NOMO-1 treated with DMSO at 0.1 percent for 48 hours (cell line): Measurements from ENCODE around the gene CALHM3.
"Not testable (repeated sequence)": the region's sequence is repeated elsewhere in the genome, so short reads cannot be mapped to it uniquely, and the experiment has no call there.

Experiments used
- DNase-seq: peaks from one replicate; lab custom pipeline; 2025; ENCODE audit not compliant: unreplicated experiment; lab: John Stamatoyannopoulos, UW

CALHM3 gene

GRCh38 chr10:103502849-103503660, 24.0 kb upstream of the CALHM3 start:
- no peak for DNase-seq

GRCh38 chr10:103501186-103501585, 22.1 kb upstream of the CALHM3 start:
- no peak for DNase-seq

DNA sequence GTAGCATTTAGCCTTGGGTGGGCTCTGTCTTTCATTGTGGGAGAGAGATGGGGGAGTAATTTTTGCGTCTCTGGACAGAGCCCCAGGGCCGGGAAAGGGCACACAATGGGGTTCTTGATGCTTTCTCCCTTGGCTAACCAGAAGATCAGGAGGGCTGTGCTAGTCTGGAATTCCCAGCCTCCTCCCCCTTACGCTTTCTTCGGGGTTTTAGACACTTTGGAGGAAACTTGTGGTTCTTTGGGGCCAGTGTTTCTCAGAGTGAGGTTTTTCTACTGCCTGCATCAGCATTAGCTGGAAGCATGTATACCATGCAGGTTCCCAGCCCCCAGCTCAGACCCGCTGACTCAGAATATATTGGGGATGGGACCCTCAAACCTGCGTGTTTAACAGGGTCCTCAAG, 21.4 kb upstream of the CALHM3 start:
- no peak for DNase-seq

DNA sequence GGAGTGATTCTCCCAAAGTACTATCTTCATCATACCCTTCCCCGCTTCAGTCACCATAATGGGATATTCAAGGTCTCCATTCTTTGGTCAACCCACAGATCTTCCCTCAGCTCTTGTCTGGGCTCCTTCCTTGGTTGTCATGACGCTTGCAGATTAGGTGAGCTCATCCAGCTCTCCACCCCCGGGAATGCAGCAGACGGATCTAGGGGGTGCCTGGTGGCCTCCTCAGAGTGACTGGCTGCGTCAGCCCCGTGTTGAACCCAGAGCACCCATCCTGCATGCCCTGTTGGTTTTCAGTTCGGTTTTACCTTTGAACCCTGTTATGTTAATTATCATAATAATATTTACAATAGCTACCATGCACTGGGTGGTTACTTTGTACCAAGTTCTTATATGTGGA, 20.8 kb upstream of the CALHM3 start:
- no peak for DNase-seq

GRCh38 chr10:103498936-103499638, 20.0 kb upstream of the CALHM3 start:
- DNase-seq = no peak

DNA sequence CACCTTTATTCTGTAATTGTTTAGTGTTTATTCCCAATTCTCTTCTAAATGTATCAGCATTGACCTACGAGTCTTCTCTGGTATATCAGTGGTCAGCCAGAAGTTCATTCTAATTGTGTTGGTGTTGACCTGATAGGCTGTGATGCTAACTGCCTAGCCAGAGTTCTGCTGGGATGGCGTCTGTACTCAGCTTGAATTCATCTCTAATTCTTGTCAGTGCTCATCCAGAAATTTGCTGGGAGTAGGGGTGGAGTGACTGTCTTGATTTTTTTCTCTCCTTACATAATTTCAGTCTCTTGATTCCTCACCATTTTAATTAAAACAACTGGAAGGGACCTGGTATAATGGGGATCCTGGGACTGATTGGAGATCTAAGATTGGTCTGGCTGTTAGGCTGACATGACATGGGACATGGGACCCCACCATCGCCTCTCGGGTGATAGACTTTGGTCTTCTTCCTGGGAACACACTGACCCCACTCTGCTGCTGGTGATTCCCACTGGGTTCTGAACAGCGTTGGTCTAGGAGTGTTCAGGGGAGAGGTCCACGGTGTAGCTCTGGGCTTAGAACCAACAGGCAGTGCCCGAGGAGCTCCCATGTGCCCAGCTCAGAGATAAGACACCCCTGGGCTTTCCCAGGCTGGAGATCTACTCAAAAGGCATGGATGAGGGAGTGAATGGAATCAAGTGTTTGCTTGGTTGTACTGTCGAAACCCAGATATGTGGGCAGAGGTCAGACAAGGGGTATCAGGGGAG, 18.3 kb upstream of the CALHM3 start:
- DNase-seq = no peak

DNA sequence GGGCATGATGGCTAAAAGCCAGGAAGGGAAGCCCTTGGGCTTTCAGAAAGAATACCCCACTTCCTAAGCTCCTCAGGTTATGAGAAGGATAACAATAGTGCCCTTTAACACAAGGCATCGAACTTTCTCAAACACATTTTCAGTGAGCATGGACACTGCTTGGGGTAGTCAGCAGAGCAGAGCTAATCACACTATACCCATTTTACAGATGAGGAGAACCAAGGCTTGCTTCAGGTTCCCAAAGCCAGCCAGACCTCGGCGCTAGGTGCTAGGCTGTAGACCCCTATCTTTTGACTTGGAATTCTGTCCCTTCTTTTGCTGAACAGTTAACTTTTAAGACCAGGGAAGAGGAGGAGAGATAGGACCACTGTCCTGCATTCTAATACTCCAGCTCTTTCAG, 16.3 kb upstream of the CALHM3 start:
- no peak for DNase-seq

DNA sequence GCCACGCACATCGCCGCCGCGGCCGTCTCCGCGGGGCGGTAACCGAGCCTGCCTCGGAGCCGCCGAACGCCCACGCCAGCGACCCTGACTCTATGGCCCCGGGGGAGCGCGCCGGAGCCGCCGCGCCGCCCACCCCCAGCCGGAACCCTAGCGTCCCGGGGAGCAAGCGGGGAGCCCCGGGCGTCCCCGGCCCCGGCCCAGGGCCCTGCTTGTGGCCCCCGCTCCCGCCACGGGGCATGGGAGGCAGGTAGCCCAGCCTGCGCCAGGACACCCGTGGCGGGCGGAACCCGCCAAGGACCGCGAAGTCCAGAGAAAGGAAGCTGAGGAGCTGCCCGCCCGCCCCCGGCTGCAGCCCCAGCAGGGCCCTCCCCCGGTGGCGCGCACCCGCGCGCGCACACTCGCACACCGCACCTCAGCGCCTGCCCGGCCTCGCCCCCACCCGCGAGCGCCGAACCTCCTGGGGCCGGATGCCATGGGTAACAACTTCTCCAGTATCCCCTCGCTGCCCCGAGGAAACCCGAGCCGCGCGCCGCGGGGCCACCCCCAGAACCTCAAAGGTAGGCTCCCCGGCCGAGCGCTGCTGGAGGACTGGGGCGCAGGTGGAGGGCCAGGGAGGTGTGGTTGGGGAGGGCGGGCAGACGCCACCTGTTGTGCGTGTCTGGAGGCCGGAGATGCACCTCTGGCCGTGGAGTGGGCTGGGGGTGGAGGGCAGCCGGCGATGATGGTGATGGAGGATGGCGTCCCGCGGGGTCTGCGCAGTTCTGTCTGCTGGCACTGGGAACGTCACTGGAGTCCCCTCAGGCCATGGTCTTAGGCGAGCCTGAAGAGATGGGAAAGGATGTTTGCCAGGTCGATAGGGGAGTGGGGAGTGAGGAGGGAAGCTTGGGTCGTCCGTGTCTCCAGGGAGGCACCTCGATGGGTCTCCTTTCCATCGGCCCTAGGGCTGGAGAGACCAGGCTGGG, 15.2 kb upstream of the CALHM3 start:
- no peak for DNase-seq

GRCh38 chr10:103493362-103493915, 14.4 kb upstream of the CALHM3 start, which contains the start of gene NEURL1:
Gene NEURL1, plus strand, starts transcription at chr10:103493705. Its CDS starts 683 bp downstream, at chr10:103494388.
- peak; percentile 0 for DNase-seq

GRCh38 chr10:103492655-103493261, 13.7 kb upstream of the CALHM3 start:
- no peak for DNase-seq

DNA sequence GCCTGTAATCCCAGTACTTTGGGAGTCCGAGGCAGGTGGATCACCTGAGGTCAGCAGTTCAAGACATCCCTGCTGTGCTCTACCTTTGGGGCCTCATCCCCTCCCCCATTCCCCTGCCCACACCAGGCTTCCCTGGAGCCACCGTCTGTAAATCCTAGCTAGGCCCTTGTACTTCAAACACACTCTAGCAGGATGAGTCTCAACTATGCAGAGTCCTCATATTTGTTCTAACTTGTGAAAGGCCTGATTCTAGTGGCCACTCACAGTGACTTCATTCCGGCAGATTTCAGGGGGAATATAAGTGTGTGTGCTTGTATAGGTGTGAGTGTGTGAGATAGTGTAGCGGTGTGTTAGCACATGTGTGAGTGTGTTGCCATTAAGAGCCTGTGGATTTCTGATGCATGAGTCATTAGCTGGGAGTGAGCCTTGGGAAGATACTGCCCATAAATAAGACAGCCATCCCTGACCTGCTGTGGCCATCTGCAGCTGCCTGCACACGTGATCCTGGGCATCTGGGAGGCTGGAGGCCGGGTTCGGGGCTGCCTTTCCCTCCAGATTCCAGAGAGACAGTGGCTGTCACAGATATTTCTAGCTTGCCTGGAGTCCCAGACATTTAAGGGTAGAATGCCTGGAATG, 12.8 kb upstream of the CALHM3 start:
- no peak for DNase-seq

GRCh38 chr10:103490986-103491314, 11.9 kb upstream of the CALHM3 start:
- no peak for DNase-seq

GRCh38 chr10:103487410-103487708, 8.3 kb upstream of the CALHM3 start:
- no peak for DNase-seq

GRCh38 chr10:103486635-103487409, 7.8 kb upstream of the CALHM3 start:
- not testable (repeated sequence) for DNase-seq

DNA sequence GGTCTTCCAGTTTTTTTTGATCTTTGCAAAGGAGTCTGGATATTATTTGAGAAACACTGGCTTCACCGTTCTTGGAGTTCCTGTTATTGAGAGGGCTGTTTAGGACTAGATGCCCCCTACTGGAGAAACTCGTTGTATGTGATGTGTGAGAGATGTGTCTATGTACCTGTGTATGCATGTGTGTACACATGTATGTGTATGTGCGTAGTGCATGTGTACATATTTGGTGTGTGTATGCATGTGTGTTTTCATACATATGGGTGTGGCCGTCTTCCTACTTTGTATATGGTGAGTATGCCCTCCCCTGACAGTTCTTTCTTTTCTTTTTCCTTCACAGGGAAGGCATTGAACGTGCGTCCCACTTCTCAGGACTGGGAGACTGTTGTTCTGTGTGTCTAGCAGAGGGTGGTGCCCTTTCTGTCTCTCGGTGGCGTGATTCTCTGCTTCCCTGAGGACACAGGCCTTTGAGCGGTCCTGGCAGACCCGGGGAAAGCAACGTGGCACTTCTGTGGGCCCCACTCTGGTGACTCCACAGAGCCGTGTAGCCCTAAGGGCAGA, 3.0 kb upstream of the CALHM3 start:
- peak; percentile 75 for DNase-seq

DNA sequence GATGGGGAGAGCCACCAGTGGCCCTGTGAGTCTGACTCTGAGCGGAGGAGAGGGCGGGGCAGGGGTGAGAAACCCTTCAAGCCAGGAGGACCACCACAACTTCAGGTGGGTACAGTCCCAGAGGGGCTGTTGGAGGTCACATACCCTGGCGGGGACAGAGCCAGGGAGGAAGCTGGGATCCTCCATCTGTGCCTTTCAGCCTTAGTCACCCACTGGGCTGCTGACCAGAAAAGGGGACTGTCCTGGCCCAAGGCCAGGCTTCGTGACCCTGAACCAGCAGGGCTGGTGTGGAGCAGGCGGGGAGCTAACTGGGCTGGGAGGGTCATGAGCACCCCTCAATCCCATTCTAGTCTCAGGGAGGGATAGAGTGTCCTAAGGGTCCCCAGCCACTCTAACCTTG, 1.5 kb upstream of the CALHM3 start:
- no peak for DNase-seq

GRCh38 chr10:103478671-103479070, 369 bp downstream of the CALHM3 start:
- DNase-seq = no peak

GRCh38 chr10:103476046-103476768, 2.8 kb downstream of the CALHM3 start:
- peak; percentile 47 for DNase-seq
